Measurements from ENCODE around the gene CASZ1. TPM values are rescaled to one million over a fixed set of nuclear protein-coding genes. Genes with fewer than 3 reads are reported as not detected.

Gene CASZ1
- total RNA-seq, 4 donors from 2014 or later = 140 to 210 (median 169) TPM

- intact Hi-C loops (cut with DNase I; ENCODE audit: low total_unique reads) = no loop called here
- H3K4me3 ChIP-seq (ENCODE audit: low read depth, poor library complexity, severe bottlenecking) = no peak overlapping the region
- no peak for DNase-seq (ENCODE audit: low spot score in 2 of 2)
- no peak for TF ChIP-seq POLR2A (IDR thresholded peaks at IDR 0.05)
- no peak for TF ChIP-seq CTCF (IDR thresholded peaks at IDR 0.05)
- WGBS, 2 donors = 94 to 96% methylated on average over 25 of the region's 25 CpGs
These were observed 167.2 kb downstream of the CASZ1 start for GRCh38 chr1:10629091-10629815.

DNA sequence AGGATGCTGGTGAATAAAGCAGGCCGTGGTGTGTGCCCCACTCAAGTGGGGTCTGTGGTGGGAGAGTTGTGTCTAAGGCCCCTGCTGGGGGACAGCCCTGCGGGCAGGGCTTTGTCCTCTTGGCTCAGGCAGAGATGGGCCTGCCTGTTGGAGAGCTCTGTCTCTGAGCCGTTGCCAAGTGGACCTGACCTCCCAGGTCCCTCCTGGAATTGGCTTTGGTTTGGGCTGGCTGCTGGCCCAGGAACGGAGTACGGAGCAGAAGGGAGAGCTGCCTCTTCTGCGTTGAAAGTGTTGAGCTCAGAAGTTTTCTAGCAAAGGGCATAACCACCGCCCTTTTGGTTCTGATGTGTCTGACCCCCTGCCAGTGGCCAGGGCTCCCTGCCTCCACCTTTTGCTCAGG is 167.8 kb downstream of the CASZ1 start:
- intact Hi-C loops (cut with DNase I; ENCODE audit: low total_unique reads) = no loop called here
- DNase-seq (ENCODE audit: low spot score in 2 of 2) = no peak
- H3K4me3 ChIP-seq (ENCODE audit: low read depth, poor library complexity, severe bottlenecking) = no peak overlapping the region
- TF ChIP-seq CTCF (IDR thresholded peaks at IDR 0.05) (no peak), POLR2A (IDR thresholded peaks at IDR 0.05) (no peak)
- WGBS, 2 donors = 77 to 86% methylated on average over 7 of the region's 7 CpGs

DNA sequence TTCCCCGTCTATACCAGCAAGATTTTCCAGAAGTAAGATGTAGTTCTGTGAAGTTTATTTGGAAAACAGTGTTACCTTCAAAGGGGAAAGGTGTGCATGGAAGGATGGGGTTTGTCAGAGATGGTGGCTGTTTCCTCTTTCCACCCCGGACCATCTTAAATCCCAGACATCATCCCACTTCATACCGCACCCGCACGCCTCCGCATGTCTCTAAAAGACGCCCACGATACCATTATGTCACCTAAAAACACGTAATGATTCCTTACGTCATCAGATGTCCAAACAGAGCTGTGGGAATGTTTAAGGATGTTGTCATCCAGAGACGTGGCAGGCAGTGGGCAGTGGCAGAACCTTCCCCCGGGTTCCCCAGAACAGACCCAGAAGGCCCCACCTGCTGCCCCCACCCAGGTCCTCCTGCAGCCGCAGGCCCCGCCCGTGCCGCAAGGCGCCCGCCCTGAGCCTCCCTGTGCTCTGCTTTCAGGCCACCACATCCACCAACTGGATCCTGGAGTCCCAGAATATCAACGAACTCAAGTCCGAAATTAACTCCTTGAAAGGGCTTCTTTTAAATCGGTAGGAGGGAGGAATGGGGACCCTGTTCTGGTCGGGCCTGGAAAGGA is 169.5 kb downstream of the CASZ1 start:
- 89 to 90% methylated on average over 22 of the region's 22 CpGs for WGBS, 2 donors
- no peak overlapping the region for H3K4me3 ChIP-seq (ENCODE audit: low read depth, poor library complexity, severe bottlenecking)
- peak in 1 of 2 donors; percentile 42 for DNase-seq (ENCODE audit: low spot score in 2 of 2)
- intact Hi-C loops (cut with DNase I; ENCODE audit: low total_unique reads) = no loop called here
- no peak for TF ChIP-seq POLR2A (IDR thresholded peaks at IDR 0.05)
- no peak for TF ChIP-seq CTCF (IDR thresholded peaks at IDR 0.05)

- DNase-seq (ENCODE audit: low spot score in 2 of 2) = peak in 1 of 2 donors; percentile 76
- H3K4me3 ChIP-seq (ENCODE audit: low read depth, poor library complexity, severe bottlenecking) = no peak overlapping the region
- intact Hi-C loops (cut with DNase I; ENCODE audit: low total_unique reads) = no loop called here
- TF ChIP-seq POLR2A (IDR thresholded peaks at IDR 0.05) (no peak), CTCF (IDR thresholded peaks at IDR 0.05) (no peak)
- WGBS, 2 donors = 88 to 89% methylated on average over 11 of the region's 13 CpGs
These were observed 170.2 kb downstream of the CASZ1 start for GRCh38 chr1:10626131-10626731.

DNA sequence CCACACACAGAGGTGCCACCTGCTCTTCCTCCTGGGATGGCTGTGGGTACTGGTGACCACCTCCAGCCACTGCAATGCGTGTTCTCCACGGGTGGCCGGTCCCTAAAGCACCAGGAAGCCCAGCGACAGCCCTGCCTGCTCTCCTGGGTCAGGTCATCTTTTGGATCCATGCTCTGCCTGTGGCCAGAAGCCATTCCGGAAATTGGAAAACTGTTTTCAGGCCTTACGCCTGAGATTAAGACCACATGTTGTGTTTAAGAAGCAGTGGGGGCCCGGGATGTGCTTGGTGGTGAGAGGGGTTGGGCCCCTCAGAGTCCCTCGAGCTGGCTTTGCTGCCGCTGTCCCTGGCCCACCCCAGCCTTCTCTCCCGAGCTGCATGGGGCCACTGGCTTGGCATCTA is 170.9 kb downstream of the CASZ1 start:
- DNase-seq (ENCODE audit: low spot score in 2 of 2) = peak in 1 of 2 donors; percentile 75
- no peak overlapping the region for H3K4me3 ChIP-seq (ENCODE audit: low read depth, poor library complexity, severe bottlenecking)
- TF ChIP-seq POLR2A (IDR thresholded peaks at IDR 0.05) (no peak), CTCF (IDR thresholded peaks at IDR 0.05) (no peak)
- intact Hi-C loops (cut with DNase I; ENCODE audit: low total_unique reads) = no loop called here
- 70 to 75% methylated on average over 8 to 10 of the region's 10 CpGs for WGBS, 2 donors

Data from lower leg skin (tissue), 4 donors.